WI38 (cell line): ENCODE data around the gene KLHL10.
"Not testable (repeated sequence)": the region's sequence is repeated elsewhere in the genome, so short reads cannot be mapped to it uniquely, and the experiment has no call there.

Experiments used
- H3K4me3 ChIP-seq: 2 replicates; pipeline ENCODE4 v1.5.1; 2011; ENCODE audit warnings: low read depth, mild to moderate bottlenecking, control low read depth, low read length
- TF ChIP-seq, protein P1 (sequence below): IDR thresholded peaks from 2 replicates; pipeline ENCODE4 v1.5.1; 2012; ENCODE audit warnings: low read depth, mild to moderate bottlenecking, control low read depth, low read length

Gene KLHL10

DNA sequence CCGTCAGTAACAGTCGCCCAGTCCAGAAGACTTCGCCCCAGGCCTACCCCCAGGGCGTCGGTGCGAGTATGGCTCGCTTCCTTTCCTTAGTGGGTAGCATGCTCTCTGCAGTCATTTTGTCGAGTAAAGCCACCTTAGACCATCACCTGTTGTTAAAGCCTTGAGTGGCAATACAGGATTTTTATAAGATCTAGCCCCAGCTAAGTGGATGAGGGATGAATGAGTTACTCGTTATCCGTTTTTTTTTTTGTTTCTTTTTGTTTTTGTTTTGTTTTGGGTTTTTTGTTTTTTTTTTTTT is 27.9 kb downstream of the KLHL10 start:
- TF ChIP-seq, protein P1, sequence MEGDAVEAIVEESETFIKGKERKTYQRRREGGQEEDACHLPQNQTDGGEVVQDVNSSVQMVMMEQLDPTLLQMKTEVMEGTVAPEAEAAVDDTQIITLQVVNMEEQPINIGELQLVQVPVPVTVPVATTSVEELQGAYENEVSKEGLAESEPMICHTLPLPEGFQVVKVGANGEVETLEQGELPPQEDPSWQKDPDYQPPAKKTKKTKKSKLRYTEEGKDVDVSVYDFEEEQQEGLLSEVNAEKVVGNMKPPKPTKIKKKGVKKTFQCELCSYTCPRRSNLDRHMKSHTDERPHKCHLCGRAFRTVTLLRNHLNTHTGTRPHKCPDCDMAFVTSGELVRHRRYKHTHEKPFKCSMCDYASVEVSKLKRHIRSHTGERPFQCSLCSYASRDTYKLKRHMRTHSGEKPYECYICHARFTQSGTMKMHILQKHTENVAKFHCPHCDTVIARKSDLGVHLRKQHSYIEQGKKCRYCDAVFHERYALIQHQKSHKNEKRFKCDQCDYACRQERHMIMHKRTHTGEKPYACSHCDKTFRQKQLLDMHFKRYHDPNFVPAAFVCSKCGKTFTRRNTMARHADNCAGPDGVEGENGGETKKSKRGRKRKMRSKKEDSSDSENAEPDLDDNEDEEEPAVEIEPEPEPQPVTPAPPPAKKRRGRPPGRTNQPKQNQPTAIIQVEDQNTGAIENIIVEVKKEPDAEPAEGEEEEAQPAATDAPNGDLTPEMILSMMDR, result no peak
- peak overlapping the region; percentile 24; the same call in 1 of the 2 replicates for H3K4me3 ChIP-seq

DNA sequence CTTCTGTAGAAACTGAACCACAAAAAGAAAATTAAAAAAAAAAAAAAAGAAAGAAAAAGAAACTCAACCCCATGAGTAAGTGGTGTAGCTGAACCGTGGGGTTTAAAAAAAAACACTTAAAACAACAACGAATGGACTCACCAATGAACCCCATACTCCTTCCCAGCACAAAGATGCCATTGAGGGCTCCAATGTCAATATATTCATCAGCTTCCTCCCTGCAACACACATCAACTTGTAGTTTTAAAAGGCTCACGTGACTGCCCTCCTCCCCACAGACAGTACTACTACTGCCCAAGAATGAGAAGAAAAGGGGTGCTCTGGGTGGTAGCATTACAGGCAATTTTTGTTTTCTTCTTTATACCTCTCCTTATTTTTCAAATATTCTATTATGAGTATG is 30.9 kb downstream of the KLHL10 start:
- TF ChIP-seq, protein P1, result no peak

DNA sequence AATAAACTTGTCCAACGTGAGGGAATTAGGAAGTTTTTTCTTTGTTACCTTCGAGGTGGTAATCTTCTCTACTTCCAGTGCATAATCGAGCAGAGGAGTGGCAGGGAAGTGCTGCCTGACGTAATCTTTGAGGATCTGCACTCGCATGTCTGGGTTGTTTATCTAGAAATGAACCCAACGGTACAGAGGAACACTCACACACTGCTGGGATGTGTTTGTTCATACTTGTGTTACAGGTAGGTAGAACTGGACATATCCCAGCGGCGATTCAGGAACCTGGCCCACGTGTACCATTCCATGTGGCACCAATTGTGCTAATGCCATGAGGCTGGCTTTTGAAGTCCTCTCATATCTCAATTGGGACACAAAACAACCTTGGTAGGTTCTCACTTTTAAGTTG is 31.8 kb downstream of the KLHL10 start:
- H3K4me3 ChIP-seq, result no peak overlapping the region
- TF ChIP-seq, protein P1, result no peak

More for the DNA sequence above, 30.9 kb downstream of the KLHL10 start:
- H3K4me3 ChIP-seq, result no peak overlapping the region

DNA sequence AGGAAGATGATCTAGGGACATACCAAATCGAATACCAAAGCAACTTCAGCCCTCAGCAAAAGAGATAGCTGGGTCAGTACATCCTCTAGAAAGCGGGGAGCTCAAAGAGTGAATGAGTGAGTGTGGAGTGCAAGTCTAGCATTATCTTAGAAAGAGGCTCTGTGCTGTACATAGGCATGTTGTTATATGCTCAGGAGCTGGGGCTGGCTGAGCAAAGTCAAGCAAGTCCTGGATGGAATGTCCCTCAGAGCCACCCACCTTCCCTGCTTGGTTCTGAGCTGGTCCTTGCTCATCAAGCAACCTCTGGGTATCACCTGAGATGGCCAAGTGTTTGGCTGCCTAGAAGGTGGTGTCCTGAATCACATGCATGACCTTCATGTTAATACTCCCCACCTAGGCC is 32.5 kb downstream of the KLHL10 start:
- TF ChIP-seq, protein P1, result no peak
- no peak overlapping the region for H3K4me3 ChIP-seq

DNA sequence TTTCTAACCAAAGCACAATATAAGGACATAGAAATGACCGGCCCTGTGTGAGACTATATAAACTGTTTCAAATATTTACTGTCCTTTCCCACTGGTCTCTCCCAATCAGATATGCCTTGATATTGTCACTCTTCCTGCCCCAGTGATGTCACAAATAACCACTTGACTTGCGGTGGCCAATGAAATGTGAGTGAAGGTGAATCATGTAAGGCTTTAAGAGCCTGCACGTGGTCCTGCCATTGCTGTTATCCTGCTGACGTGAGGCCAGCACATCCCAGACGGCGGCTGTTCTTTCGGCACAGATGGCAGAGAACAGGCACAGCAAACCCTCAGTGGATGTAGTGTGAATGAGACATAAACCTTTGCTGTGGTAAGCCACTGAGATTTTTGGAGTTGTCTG is 33.0 kb downstream of the KLHL10 start:
- TF ChIP-seq, protein P1, result no peak
- no peak overlapping the region for H3K4me3 ChIP-seq

DNA sequence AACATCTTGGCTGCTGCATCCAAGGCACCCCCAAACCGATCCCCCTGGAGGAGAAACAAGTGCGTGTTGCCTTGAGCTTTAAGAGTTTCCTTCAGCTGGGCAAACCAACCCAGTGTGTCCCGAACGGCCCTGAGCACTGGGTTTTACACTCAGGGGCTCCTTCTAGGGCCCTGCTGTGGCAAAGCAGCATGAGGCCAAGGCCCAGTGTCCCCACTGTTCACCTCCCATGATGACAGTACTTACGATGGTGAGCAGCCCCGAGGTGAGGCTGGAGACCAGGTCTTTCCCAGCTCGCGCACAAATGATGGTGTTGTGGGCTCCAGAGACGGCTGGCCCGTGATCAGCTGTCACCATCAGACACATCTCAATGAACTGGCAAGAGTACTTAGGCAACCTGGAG is 34.2 kb downstream of the KLHL10 start:
- no peak overlapping the region for H3K4me3 ChIP-seq
- TF ChIP-seq, protein P1, result no peak

DNA sequence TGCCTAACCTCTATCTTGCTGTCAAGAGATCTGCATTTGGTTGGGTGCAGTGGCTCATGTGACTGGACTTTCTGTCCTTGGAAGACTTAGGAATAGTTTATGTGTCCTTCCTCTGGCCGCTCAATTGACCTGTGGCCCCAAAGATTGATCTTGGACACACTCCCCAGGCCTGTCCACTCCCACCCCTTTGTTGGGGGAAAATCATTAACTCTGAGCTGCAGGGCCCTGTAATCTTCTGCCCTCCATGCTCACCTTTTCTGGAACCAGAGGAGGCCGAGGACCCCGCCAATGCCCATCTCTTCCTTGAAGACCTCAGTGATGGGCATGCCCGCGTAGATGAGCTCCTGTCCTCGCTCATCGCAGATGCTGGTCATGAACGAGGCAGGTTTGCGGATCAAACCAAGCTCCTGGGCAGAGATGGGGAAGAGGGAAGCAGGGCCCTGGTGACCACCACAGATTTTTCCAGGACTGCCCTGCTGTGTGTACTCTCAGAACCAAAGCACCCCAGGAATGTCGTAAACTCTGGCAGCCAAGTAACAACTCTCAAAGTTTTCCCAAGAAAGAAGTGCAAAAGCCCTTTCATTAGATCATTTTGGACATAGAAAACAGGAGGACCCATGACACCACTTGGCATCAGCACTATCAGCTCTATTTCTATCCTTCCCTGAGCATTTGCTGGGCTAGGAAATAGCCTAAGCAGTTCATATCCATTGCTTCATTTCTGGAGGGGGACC is 36.1 kb downstream of the KLHL10 start:
- TF ChIP-seq, protein P1, result no peak
- no peak overlapping the region for H3K4me3 ChIP-seq

DNA sequence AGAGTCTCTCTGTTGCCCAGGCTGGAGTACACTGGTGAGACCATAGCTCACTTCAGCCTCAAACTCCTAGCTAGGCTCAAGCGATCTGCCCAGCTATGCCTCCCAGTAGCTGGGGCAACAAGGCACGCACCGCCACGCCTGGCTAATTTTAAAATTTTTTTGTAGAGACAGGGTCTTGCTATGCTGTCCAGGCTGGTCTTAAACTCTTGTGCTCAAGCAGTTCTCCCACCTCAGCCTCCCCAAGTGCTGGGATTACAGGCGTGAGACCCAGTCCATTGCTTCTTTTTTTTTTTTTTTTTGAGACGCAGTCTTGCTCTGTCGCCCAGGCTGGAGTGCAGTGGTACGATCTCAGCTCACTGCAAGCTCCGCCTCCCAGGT is 36.7 kb downstream of the KLHL10 start:
- H3K4me3 ChIP-seq, result not testable (repeated sequence)
